ENCODE measurements around the gene TULP1.
"Not testable (repeated sequence)": the region's sequence is repeated elsewhere in the genome, so short reads cannot be mapped to it uniquely, and the experiment has no call there.

TULP1 gene

GRCh38 chr6:35512740-35513139, at the start of gene TULP1:
TSS of gene TULP1 (minus strand) at chr6:35512896. CDS start at chr6:35512858, 38 bp downstream.
- DNase-seq: no peak

DNA sequence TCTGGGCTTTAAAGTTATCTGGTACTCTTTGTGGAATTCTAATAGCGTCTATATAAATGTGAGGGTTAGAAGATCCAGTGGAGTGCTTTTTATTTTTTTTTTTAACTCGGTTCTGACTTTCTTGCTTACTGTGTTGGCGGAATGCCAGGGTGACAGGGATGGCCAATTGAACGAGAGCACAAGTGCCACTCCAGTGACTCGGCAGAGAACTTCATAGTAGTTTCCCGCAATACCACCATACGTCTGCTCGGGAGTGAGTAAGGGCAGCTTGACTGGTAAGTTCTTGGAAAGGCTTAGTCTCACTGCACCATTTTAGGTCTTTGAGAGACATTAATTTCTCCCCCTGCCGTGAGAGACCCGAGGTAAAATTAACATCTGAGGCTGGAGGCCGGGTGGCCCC, 49.4 kb upstream of the TULP1 start:
- DNase-seq: no peak

GRCh38 chr6:35561113-35561512, 48.4 kb upstream of the TULP1 start:
- DNase-seq: no peak

DNA sequence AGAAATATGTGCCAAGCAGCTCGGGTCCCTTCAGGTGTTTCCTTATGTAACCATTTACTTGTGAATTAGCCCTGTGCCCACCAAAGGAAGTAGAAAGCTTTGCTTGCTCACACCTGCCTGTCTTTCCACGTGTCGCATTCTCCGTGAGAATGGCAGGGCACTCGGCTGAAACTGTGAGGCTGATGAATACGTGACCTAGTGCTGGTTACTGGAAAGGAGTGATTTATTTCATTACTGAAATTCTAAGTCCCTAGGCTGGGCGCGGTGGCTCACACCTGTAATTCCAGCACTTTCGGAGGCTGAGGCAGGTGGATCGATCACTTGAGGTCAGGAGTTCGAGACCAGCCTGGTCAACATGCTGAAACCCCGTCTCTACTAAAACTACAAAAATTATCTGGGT, 45.9 kb upstream of the TULP1 start:
- no peak for DNase-seq

- no peak for DNase-seq
Observed at GRCh38 chr6:35557239-35557638, 44.5 kb upstream of the TULP1 start.

DNA sequence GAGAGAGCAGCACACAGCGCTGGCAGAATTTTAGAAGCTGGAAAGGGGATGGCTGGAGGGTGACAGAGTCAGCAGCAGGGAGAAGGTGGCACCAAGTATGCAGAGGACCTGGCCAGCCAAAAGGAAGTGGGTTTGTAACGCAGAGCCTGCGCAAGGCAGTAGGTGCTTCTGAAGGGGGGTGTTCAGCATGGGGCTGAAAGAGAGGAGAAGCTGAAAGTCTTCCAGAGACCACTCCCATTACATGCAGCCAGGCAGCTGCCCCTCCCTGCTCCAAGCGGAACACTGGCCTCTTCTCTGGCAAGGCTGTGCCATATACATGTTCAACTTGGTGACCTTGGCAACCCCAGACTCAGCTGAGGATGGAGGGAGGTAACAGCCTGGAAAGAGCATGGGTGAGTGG, 42.1 kb upstream of the TULP1 start:
- DNase-seq: no peak

DNA sequence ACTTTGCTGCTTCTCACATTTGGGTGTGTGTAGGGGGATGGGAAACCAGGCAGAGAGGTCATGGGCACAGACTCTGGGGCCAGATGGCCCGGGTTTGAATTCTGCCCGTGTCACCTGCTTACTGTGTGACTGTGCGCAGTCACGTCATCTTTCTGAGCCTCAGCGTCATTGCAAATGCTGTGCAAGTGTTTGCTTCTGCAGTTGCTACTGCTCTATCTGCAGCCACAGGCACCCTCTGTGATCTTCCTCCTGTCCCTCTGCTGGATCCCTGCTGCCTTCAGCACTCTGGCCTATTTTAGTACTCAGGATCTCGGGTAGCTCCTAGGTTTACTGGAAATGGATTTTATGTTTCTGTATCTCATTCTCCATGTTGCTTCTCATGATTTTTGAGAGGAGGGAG, 40.6 kb upstream of the TULP1 start:
- DNase-seq: no peak

DNA sequence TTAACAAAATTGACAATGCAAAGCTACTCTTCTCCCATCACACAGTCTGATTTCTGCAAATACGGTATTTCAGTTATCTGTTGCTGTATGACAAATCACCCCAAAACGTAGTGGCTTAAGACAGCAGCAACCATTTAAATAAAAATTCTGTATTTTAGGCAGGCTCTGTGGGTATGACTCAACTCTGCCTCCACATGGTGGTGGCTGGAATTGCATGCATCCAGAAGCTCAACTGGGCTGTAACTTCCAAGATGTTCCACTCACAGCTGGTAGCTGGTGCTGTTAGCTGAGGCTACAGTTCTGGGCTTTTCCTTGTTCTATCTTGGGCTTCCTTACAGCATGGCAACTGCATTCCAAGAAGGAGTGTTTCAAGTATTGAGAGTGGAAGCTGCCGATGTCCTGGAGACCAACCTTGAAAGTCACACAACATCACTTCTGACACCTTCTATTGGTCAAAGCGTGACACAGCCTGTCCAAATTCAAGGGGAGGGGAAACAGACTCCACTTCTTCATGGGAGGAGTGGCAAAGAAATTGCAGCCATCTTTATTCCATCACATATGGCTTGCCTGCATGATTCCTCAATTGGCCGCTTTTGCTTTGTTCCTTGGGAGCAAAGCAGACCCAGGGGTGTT, 39.7 kb upstream of the TULP1 start:
- no peak for DNase-seq

GRCh38 chr6:35550437-35550836, 37.7 kb upstream of the TULP1 start:
- no peak for DNase-seq

- DNase-seq: no peak
Observed at GRCh38 chr6:35547676-35548075, 35.0 kb upstream of the TULP1 start.

GRCh38 chr6:35544769-35545361, 32.2 kb upstream of the TULP1 start:
- no peak for DNase-seq

- no peak for DNase-seq
Observed at GRCh38 chr6:35543459-35544193, 30.9 kb upstream of the TULP1 start.

GRCh38 chr6:35541836-35542235, 29.1 kb upstream of the TULP1 start:
- DNase-seq: no peak

DNA sequence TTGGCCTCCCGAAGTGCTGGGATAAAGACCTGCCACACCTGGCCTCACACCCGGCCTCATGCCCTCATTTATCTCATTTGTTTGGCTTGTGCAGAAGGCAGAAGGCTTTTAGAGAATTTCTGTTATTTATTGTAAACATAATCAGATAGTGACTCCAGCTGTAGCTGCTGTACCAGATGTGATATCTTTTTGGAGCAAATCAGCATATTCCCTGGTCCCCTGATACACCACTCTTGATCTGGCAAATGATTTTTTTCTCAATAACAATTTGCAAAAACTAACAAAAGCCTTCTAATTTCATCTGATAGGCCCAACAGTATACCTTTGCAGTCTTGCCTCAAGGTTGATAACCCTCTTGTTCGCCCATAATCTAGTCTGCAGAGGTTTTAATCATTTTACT, 26.5 kb upstream of the TULP1 start:
- DNase-seq: no peak

DNA sequence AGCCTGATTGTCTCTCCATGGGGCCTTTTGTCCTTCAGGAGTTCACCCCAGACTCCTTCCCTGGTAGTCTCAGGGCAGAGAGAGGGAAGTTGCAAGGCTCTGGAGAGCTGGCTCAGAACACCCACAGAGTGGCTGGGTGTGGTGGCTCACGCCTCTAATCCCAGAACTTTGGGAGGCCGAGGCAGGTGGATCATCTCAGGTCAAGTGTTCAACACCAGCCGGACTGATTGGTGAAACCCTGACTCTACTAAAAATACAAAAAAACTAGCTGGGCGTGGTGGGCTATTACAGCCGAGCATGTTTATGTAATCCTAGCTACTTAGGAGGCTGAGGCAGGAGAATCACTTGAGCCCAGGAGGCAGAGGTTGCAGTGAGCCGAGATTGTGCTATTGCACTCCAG, 23.2 kb upstream of the TULP1 start:
- DNase-seq: not testable (repeated sequence)

GRCh38 chr6:35534407-35535170, 21.9 kb upstream of the TULP1 start:
- DNase-seq: no peak

DNA sequence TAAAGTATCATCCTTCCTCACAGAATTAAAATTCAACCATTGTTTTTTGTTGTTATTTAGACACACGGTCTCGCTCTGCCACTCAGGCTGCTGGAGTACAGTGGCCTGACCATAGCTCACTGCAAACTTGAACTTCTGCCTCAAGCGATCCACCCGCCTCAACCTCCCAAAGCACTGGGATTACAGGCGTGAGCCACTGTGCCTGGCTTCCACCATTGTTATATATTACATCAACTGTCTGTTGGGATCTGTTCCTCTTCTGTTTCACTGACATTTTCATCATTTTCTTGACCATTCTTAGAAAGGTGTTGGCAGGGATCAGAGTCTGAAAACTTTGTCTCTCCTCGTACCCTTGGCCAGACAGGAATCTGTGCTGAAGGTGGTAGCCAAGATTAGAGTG, 21.3 kb upstream of the TULP1 start:
- no peak for DNase-seq

DNA sequence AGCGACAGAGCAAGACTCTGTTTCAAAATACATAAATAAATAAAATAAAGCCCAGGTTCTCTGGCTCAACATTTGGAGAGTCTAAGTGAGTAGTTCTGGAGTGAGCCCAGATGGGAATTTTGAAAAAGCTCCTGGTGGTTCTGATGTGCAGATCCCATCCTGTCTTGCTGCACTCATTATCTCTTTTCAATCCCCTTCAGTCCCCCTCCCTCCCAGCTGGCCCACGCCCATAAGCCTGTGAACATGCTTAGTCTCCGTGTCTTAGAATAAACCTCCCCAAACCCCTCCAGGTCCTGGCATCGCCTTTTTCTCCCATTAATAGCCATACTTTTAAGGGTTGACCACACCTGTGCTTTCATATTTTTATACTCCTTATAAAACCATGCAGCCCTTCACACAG, 19.4 kb upstream of the TULP1 start:
- DNase-seq: no peak

DNA sequence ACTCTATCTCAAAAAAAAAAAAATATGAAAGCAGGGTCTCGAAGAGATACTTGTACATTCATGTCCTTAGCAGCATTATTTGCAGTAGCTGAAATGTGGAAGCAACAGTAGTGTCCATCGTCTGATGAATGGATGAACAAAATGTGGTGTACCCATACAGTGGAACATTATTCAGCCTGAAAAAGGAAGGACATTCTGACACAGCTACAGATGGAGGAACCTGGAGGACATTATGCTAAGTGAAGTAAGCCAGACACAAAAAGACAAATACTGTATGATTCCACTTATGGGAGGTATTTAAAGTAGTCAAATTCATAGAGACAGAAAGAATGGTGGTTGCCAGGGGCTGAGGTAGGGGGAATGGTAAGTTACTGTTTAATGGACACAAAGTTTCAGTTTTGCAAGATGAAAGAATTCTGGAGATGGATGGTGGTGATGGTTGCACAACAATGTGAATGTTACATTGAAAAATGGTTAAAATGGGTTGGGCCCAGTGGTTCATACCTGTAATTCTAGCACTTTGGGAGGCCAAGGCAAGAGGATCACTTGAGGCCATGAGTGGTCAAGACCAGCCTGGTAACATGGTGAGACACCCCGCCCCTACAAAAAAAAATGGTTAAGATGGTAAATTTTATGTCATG, 11.8 kb upstream of the TULP1 start:
- DNase-seq: no peak

- DNase-seq: no peak
Observed at GRCh38 chr6:35522660-35523658, 10.3 kb upstream of the TULP1 start.

- DNase-seq: no peak
Observed at GRCh38 chr6:35522151-35522550, 9.5 kb upstream of the TULP1 start.

GRCh38 chr6:35521235-35521634, 8.5 kb upstream of the TULP1 start:
- DNase-seq: no peak
